Brain microvascular endothelial cell (primary cell): ENCODE measurements around the gene PHYKPL.

Experiments
- DNase-seq: peaks from one replicate; pipeline ENCODE4 v3.0.0-alpha.2; 2020
- H3K27ac ChIP-seq: fragments of 250-450 bp; sonication (Bioruptor Pico); 2 replicates; pipeline ENCODE4 v1.5.1; 2020; ENCODE audit warnings: mild to moderate bottlenecking, moderate library complexity
- H3K27me3 ChIP-seq: fragments of 250-450 bp; sonication (Bioruptor Pico); replicated peaks from 2 replicates; pipeline ENCODE4 v1.5.1; 2020; ENCODE audit warnings: mild to moderate bottlenecking
- H3K36me3 ChIP-seq: fragments of 250-450 bp; sonication (Bioruptor Pico); replicated peaks from 2 replicates; pipeline ENCODE4 v1.5.1; 2020; ENCODE audit warnings: mild to moderate bottlenecking
- H3K4me3 ChIP-seq: 2 replicates; pipeline ENCODE4 v1.5.1; 2011; ENCODE audit warnings: low read depth, mild to moderate bottlenecking, control low read depth, low read length, moderate library complexity
- in situ Hi-C: cut with HindIII; loops from 2 replicates; pipeline ENCODE4 v1.10.0; 2017; ENCODE audit warnings: low sequenced_read_pairs, low pct_ligation_motif_present
- TF ChIP-seq, protein P1 (sequence below): IDR thresholded peaks from 2 replicates; pipeline ENCODE4 v1.5.1; 2011; ENCODE audit warnings: low read depth, mild to moderate bottlenecking, moderate library complexity, low read length, control low read depth, inconsistent platforms; ENCODE audit errors: missing control alignments

Gene PHYKPL

DNA sequence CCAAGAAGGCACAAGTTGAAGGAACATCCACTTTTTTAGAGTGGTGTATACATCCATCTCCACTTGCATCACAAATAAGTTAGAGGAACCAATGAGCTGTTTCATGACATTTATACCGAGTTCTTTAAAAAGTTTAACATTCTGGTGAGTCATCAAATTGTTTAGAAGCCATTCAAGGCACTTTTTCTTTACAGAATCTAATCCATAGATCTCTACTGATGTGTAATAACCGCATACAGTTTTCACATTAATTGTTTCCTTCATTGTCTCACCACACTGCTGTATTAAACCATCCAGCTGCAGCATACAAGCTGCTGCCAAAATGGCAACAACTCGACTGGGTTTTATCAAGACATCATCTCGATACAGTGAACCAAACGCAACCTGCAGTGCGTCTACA is 46.2 kb downstream of the PHYKPL start:
- H3K36me3 ChIP-seq: no peaks in the 10 kb centered on the region
- no peak for DNase-seq
- no peaks in the 10 kb centered on the region for H3K27me3 ChIP-seq
- H3K27ac ChIP-seq: no peak overlapping the region
- no peak overlapping the region for H3K4me3 ChIP-seq
- in situ Hi-C loops: no loop called here
- TF ChIP-seq, protein P1, sequence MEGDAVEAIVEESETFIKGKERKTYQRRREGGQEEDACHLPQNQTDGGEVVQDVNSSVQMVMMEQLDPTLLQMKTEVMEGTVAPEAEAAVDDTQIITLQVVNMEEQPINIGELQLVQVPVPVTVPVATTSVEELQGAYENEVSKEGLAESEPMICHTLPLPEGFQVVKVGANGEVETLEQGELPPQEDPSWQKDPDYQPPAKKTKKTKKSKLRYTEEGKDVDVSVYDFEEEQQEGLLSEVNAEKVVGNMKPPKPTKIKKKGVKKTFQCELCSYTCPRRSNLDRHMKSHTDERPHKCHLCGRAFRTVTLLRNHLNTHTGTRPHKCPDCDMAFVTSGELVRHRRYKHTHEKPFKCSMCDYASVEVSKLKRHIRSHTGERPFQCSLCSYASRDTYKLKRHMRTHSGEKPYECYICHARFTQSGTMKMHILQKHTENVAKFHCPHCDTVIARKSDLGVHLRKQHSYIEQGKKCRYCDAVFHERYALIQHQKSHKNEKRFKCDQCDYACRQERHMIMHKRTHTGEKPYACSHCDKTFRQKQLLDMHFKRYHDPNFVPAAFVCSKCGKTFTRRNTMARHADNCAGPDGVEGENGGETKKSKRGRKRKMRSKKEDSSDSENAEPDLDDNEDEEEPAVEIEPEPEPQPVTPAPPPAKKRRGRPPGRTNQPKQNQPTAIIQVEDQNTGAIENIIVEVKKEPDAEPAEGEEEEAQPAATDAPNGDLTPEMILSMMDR: no peak

GRCh38 chr5:178182158-178182876 is 50.3 kb downstream of the PHYKPL start:
- Histone ChIP-seq H3K4me3 (no peak overlapping the region), H3K27ac (no peak overlapping the region), H3K36me3 (no peaks in the 10 kb centered on the region), H3K27me3 (no peaks in the 10 kb centered on the region)
- no peak for DNase-seq
- TF ChIP-seq, protein P1: no peak
- in situ Hi-C loops: no loop called here

- Histone ChIP-seq H3K27ac (no peak overlapping the region), H3K36me3 (no peaks in the 10 kb centered on the region), H3K4me3 (no peak overlapping the region), H3K27me3 (no peaks in the 10 kb centered on the region)
- in situ Hi-C loops: no loop called here
- TF ChIP-seq, protein P1: no peak
- no peak for DNase-seq
Measured at GRCh38 chr5:178180141-178180863, 52.3 kb downstream of the PHYKPL start.

DNA sequence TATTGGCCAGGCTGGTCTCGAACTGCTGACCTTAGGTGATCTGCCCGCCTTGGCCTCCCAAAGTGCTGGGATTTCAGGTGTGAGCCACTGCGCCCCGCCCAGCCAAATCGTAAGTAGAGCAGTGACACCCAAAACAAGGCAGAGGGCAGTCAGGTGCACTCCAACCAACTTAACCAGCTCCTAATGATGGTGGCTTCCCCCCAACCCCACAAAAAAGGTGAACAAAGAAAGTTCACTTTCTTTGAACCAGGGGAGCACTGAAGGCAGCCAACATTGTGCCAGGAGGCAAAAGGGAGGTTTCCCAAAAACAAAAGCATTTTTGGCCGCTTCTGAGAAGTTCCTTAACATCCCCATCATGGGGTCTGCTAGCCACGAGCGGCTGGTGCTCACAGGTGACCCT is 55.0 kb downstream of the PHYKPL start:
- in situ Hi-C loops: no loop called here
- Histone ChIP-seq H3K36me3 (no peaks in the 10 kb centered on the region), H3K27ac (no peak overlapping the region), H3K4me3 (no peak overlapping the region), H3K27me3 (no peaks in the 10 kb centered on the region)
- DNase-seq: no peak
- TF ChIP-seq, protein P1: no peak

GRCh38 chr5:178176791-178177190 is 55.8 kb downstream of the PHYKPL start:
- in situ Hi-C loops: no loop called here
- TF ChIP-seq, protein P1: no peak
- H3K27me3 ChIP-seq: no peaks in the 10 kb centered on the region
- no peak for DNase-seq
- no peak overlapping the region for H3K4me3 ChIP-seq
- no peak overlapping the region for H3K27ac ChIP-seq
- no peaks in the 10 kb centered on the region for H3K36me3 ChIP-seq

DNA sequence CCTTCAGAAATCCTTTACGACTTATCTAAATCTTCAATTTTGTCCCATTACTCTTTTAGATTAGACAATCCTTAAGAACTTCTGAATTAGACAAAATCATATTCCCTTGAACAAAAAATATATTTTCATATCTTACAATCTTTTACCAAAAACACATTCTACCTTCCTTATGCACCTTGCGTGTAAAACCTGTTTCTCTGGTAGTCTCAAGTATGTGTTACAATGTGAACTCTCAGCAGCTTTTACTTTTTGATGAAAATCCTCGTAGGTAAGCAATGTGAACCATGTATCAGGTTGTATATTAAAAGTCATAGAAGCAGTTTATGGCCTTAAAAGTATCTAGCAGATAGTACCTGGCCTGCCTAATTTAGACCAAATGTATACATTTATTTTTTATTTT is 58.1 kb downstream of the PHYKPL start:
- H3K27me3 ChIP-seq: no peaks in the 10 kb centered on the region
- no peak overlapping the region for H3K4me3 ChIP-seq
- H3K36me3 ChIP-seq: no peaks in the 10 kb centered on the region
- in situ Hi-C loops: no loop called here
- TF ChIP-seq, protein P1: no peak
- no peak for DNase-seq
- H3K27ac ChIP-seq: no peak overlapping the region
